Hepatocyte (in vitro differentiated cells): ENCODE data around the gene GADD45B. TPM values are rescaled to one million over a fixed set of nuclear protein-coding genes. Genes with fewer than 3 reads are reported as not detected.
A peak's percentile ranks its signal among the peaks of the same experiment; 100 is the strongest.

ENCODE experiments used
- DNase-seq: peaks from one replicate; pipeline ENCODE4 v3.0.0-alpha.2; 2016; ENCODE audit warnings: low spot score
- H2AFZ ChIP-seq: fragments of 200-600 bp; sonication (generic); 2 replicates; pipeline ENCODE4 v1.6.0; 2016; ENCODE audit warnings: antibody characterized with exemption, mild to moderate bottlenecking
- H3K27ac ChIP-seq: fragments of 200-600 bp; sonication (generic); 2 replicates; pipeline ENCODE4 v1.5.1; 2016; ENCODE audit warnings: mild to moderate bottlenecking
- H3K27me3 ChIP-seq: fragments of 200-600 bp; sonication (generic); 2 replicates; pipeline ENCODE4 v1.6.1; 2016
- H3K36me3 ChIP-seq: fragments of 200-600 bp; sonication (generic); replicated peaks from 2 replicates; pipeline ENCODE4 v1.5.1; 2016; ENCODE audit warnings: low read depth; ENCODE audit not compliant: insufficient read depth
- H3K4me1 ChIP-seq: fragments of 200-600 bp; sonication (generic); 2 replicates; pipeline ENCODE4 v1.5.1; 2016; ENCODE audit warnings: mild to moderate bottlenecking, moderate library complexity; ENCODE audit not compliant: insufficient read depth
- H3K4me2 ChIP-seq: fragments of 200-600 bp; sonication (generic); 2 replicates; pipeline ENCODE4 v1.6.0; 2016
- H3K4me3 ChIP-seq: fragments of 200-600 bp; sonication (generic); 2 replicates; pipeline ENCODE4 v1.5.1; 2016; ENCODE audit warnings: mild to moderate bottlenecking
- H3K79me2 ChIP-seq: fragments of 200-600 bp; sonication (generic); 2 replicates; pipeline ENCODE4 v1.6.0; 2017; ENCODE audit warnings: mild to moderate bottlenecking
- H3K9me2 ChIP-seq: fragments of 200-600 bp; sonication (generic); replicated peaks from 2 replicates; pipeline ENCODE4 v1.6.0; 2017; ENCODE audit warnings: mild to moderate bottlenecking; ENCODE audit not compliant: insufficient read depth
- H3K9me3 ChIP-seq: fragments of 200-600 bp; sonication (generic); 2 replicates; pipeline ENCODE4 v1.5.1; 2016; ENCODE audit warnings: low read depth, mild to moderate bottlenecking
- H4K20me1 ChIP-seq: fragments of 200-600 bp; sonication (generic); 2 replicates; pipeline ENCODE4 v1.6.0; 2016; ENCODE audit warnings: mild to moderate bottlenecking; ENCODE audit not compliant: insufficient read depth, poor library complexity, severe bottlenecking
- EZH2 ChIP-seq: fragments of 200-600 bp; sonication (generic); IDR thresholded peaks from 2 replicates; pipeline ENCODE4 v1.6.1; 2016; ENCODE audit warnings: antibody characterized with exemption, mild to moderate bottlenecking, borderline replicate concordance
- EZH2phosphoT487 ChIP-seq: fragments of 200-600 bp; sonication (generic); IDR thresholded peaks from one replicate; pipeline ENCODE4 v1.6.1; 2018; ENCODE audit warnings: antibody characterized with exemption, mild to moderate bottlenecking, low read depth, moderate library complexity; ENCODE audit not compliant: unreplicated experiment, severe bottlenecking
- WGBS: methylation state at CpG from one replicate; pipeline ENCODE4 v1.1.6; 2016; ENCODE audit warnings: low lambda C conversion rate; ENCODE audit errors: missing lambda C conversion rate; 5-methylcytosine and 5-hydroxymethylcytosine counted together
- polyA plus RNA-seq: library from polyadenylated mRNA; unstranded; fragments of >200 nt; fragmentation: Nextera tagmentation; extraction: Ambion mirVana; gene quantifications from 2 replicates; pipeline ENCODE4 v1.2.1, GENCODE V29; 2016
- total RNA-seq: library from RNA; depleted of rRNA; stranded (reverse); fragments of >200 nt; gene quantifications from 2 replicates; pipeline ENCODE4 v1.2.3, GENCODE V29; 2014
- TF ChIP-seq, protein P1 (sequence below): fragments of 200-600 bp; sonication (generic); IDR thresholded peaks from 2 replicates; pipeline ENCODE4 v1.5.1; 2016; ENCODE audit warnings: antibody characterized with exemption, mild to moderate bottlenecking; ENCODE audit not compliant: poor library complexity

Gene GADD45B
- total and polyA plus RNA-seq, 2 experiments from 2014 or later: 126 to 229 TPM

DNA sequence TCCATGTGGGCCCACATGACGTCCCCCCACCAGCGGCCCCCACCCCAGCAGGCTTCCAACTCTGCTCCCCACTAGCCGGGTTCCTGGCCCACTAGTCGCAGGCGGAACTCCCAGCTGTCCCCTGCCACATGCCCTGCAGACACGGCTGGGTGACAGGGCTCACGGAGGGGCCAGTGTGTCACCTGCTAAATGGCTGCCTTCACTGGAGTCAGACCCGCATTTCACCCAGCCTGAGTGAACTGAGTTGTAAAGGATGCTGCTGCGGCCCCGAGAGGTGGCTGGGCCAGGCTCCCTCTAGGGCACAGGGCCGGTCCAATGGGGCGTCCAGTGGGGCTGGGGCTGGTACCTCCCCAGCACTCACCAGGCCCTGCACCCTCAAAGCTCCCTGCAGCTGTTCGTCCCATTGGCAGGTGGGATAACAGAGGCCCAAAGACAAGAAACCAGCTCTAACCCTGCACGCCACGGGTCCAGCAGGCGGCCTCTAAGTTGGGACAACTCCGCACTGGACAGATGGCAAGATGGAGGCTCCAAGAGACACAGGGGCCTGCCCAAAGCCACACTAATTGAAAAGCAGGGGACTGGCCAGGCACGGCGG, 22.4 kb upstream of the GADD45B start:
- no peaks in the 10 kb centered on the region for H3K4me1 ChIP-seq
- no peak overlapping the region for H2AFZ ChIP-seq
- H3K4me2 ChIP-seq: no peak overlapping the region
- no peaks in the 10 kb centered on the region for H3K27me3 ChIP-seq
- TF ChIP-seq, protein P1, sequence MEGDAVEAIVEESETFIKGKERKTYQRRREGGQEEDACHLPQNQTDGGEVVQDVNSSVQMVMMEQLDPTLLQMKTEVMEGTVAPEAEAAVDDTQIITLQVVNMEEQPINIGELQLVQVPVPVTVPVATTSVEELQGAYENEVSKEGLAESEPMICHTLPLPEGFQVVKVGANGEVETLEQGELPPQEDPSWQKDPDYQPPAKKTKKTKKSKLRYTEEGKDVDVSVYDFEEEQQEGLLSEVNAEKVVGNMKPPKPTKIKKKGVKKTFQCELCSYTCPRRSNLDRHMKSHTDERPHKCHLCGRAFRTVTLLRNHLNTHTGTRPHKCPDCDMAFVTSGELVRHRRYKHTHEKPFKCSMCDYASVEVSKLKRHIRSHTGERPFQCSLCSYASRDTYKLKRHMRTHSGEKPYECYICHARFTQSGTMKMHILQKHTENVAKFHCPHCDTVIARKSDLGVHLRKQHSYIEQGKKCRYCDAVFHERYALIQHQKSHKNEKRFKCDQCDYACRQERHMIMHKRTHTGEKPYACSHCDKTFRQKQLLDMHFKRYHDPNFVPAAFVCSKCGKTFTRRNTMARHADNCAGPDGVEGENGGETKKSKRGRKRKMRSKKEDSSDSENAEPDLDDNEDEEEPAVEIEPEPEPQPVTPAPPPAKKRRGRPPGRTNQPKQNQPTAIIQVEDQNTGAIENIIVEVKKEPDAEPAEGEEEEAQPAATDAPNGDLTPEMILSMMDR: no peak
- no peak for TF ChIP-seq EZH2
- no peak for TF ChIP-seq EZH2phosphoT487
- no peak overlapping the region for H3K27ac ChIP-seq
- H3K9me2 ChIP-seq: no peaks in the 10 kb centered on the region
- H3K4me3 ChIP-seq: no peak overlapping the region
- peaks cover 5% of the 10 kb centered on the region for H4K20me1 ChIP-seq
- no peaks in the 10 kb centered on the region for H3K36me3 ChIP-seq
- H3K9me3 ChIP-seq: no peaks in the 10 kb centered on the region
- no peak for DNase-seq
- WGBS: 91% methylated on average over 17 of the region's 19 CpGs
- H3K79me2 ChIP-seq: peaks cover 79% of the 10 kb centered on the region

DNA sequence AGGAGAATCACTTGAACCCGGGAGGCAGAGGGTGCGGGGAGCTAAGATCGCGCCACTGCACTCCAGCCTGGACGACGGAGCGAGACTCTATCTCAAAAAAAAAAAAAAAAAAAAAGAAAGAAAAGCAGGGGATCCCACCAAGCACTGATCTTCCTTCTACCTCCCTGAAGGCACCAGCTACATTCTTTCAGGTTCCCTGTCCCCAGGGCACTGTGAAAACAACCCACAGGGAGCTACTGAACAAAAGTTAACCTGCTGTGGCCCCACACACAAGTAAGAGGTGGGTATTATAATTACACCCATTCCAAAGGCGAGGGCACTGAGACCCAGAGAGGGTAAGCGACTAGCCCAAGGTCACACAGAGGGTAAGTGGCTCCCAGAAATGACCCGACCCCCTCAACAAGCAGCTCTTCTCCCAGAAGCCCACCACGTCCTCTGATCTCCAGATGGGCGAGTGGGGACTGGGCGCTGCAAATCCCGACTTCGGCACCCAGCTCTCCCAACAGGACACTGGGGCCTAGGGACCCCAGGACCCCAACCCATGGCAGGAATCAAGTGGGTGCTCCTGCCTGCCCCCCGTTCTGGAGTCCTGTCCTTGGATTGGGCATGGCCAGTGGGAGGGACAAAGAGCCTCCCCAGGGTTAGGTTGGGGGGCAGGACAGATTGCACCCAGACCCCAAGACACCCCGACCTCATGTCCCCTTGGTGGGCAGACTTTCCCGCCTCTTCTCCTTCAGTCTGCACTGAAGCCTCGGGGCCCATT, 21.5 kb upstream of the GADD45B start:
- Histone ChIP-seq H3K9me3 (no peaks in the 10 kb centered on the region), H3K27me3 (no peaks in the 10 kb centered on the region), H3K4me1 (no peaks in the 10 kb centered on the region), H3K27ac (no peak overlapping the region), H3K4me2 (peak overlapping the region; percentile 98), H3K79me2 (peaks cover 71% of the 10 kb centered on the region), H4K20me1 (peaks cover 5% of the 10 kb centered on the region), H3K36me3 (no peaks in the 10 kb centered on the region), H2AFZ (no peak overlapping the region), H3K4me3 (no peak overlapping the region), H3K9me2 (no peaks in the 10 kb centered on the region)
- WGBS: 95% methylated on average over 14 of the region's 19 CpGs
- TF ChIP-seq EZH2phosphoT487 (no peak), EZH2 (no peak)
- TF ChIP-seq, protein P1: no peak
- DNase-seq: no peak

DNA sequence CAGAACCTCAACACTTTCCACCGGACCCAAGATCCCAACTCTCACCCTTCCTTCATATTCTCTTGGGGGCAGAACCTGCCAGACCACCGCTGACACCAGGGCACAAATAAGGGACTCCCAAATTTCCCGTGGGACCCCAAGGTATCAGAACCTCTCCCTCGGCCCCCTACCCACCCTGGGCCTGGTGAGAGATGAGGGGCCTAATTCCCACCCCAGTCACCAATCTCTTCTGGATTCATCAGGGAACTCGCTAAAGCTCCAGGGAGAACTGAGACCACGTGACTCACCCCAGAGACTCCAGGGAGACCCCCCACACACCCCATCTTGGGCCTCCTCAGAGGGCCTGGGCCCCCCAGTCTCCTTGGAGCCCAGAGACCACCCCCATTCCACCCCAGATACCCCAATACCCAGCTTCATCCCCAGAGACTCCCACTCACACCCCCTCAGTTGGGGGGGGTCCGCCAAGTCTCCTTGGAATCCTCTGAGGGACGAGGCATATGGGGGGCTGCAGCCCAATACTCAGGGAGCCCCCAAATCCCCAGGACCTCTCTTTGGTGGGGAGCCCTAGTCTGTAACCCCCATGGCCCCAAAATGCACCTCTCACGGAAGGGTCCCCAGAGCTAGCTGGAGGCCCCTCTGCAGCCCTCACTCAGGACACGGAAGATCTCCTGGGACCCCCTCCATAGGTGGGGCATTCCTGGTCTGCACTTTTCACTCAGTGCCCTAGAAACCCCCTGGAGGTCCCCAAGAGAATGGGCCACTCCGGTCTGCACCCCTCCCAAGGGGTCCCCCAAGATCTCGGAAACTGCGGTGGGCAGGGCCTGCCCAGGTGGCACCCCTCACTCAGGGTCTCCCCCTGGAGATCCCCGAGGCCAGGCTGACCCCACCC, 20.7 kb upstream of the GADD45B start:
- DNase-seq: no peak
- Histone ChIP-seq H2AFZ (peak overlapping the region; percentile 76), H3K9me3 (no peaks in the 10 kb centered on the region), H3K27me3 (no peaks in the 10 kb centered on the region), H3K27ac (no peak overlapping the region), H3K79me2 (peaks cover 64% of the 10 kb centered on the region), H3K4me3 (peak overlapping the region; percentile 95), H3K4me2 (peak overlapping the region; percentile 98), H3K4me1 (no peaks in the 10 kb centered on the region), H3K36me3 (no peaks in the 10 kb centered on the region), H4K20me1 (peaks cover 5% of the 10 kb centered on the region), H3K9me2 (no peaks in the 10 kb centered on the region)
- TF ChIP-seq EZH2phosphoT487: no peak
- TF ChIP-seq, protein P1: no peak
- TF ChIP-seq EZH2: no peak
- 73% methylated on average over 14 of the region's 14 CpGs for WGBS
